HUES48 (cell line): ENCODE measurements around the gene GORASP1.

Experiments used
- H3K27ac ChIP-seq: one replicate; pipeline ENCODE4 v1.7.0; 2013; ENCODE audit warnings: low read depth, low read length, inconsistent platforms
- H3K27me3 ChIP-seq: 2 replicates; pipeline ENCODE4 v1.6.1; 2013; ENCODE audit warnings: mild to moderate bottlenecking, low read length; ENCODE audit not compliant: control insufficient read depth, insufficient read depth
- H3K36me3 ChIP-seq: 2 replicates; pipeline ENCODE4 v1.6.1; 2013; ENCODE audit warnings: low read length; ENCODE audit not compliant: control insufficient read depth, insufficient read depth
- H3K4me1 ChIP-seq: 2 replicates; pipeline ENCODE4 v1.6.1; 2013; ENCODE audit warnings: mild to moderate bottlenecking, low read length; ENCODE audit not compliant: control insufficient read depth, insufficient read depth
- H3K4me3 ChIP-seq: 2 replicates; pipeline ENCODE4 v1.5.1; 2013; ENCODE audit warnings: mild to moderate bottlenecking, low read depth, low read length
- H3K9ac ChIP-seq: 2 replicates; pipeline ENCODE4 v1.6.1; 2013; ENCODE audit warnings: mild to moderate bottlenecking, low read depth, low read length, moderate library complexity
- H3K9me3 ChIP-seq: 2 replicates; pipeline ENCODE4 v1.6.1; 2013; ENCODE audit warnings: low read length; ENCODE audit not compliant: control insufficient read depth, insufficient read depth

GORASP1 gene

GRCh38 chr3:39086144-39086543, 21.3 kb downstream of the GORASP1 start:
- peaks cover 75% of the 10 kb centered on the region for H3K36me3 ChIP-seq
- no peak overlapping the region for H3K27ac ChIP-seq
- H3K27me3 ChIP-seq = no peaks in the 10 kb centered on the region
- no peak overlapping the region for H3K4me3 ChIP-seq
- no peaks in the 10 kb centered on the region for H3K9me3 ChIP-seq
- no peak overlapping the region for H3K9ac ChIP-seq
- H3K4me1 ChIP-seq = no peaks in the 10 kb centered on the region

GRCh38 chr3:39082666-39083313, 24.6 kb downstream of the GORASP1 start:
- Histone ChIP-seq H3K4me1 (no peaks in the 10 kb centered on the region), H3K4me3 (no peak overlapping the region), H3K27me3 (no peaks in the 10 kb centered on the region), H3K9me3 (no peaks in the 10 kb centered on the region), H3K27ac (no peak overlapping the region), H3K9ac (no peak overlapping the region), H3K36me3 (peaks cover 58% of the 10 kb centered on the region)

- H3K36me3 ChIP-seq = peaks cover 57% of the 10 kb centered on the region
- no peak overlapping the region for H3K9ac ChIP-seq
- H3K4me1 ChIP-seq = no peaks in the 10 kb centered on the region
- no peaks in the 10 kb centered on the region for H3K27me3 ChIP-seq
- H3K9me3 ChIP-seq = no peaks in the 10 kb centered on the region
- no peak overlapping the region for H3K4me3 ChIP-seq
- no peak overlapping the region for H3K27ac ChIP-seq
Measured at GRCh38 chr3:39080026-39080425, 27.4 kb downstream of the GORASP1 start.

GRCh38 chr3:39079530-39079929, 27.9 kb downstream of the GORASP1 start:
- peaks cover 60% of the 10 kb centered on the region for H3K36me3 ChIP-seq

GRCh38 chr3:39075910-39076309, 31.5 kb downstream of the GORASP1 start:
- H3K4me1 ChIP-seq = no peaks in the 10 kb centered on the region
- no peak overlapping the region for H3K4me3 ChIP-seq
- no peaks in the 10 kb centered on the region for H3K27me3 ChIP-seq
- H3K27ac ChIP-seq = no peak overlapping the region
- no peak overlapping the region for H3K9ac ChIP-seq
- no peaks in the 10 kb centered on the region for H3K9me3 ChIP-seq
- peaks cover 82% of the 10 kb centered on the region for H3K36me3 ChIP-seq

More at GRCh38 chr3:39079530-39079929, 27.9 kb downstream of the GORASP1 start:
- H3K9ac ChIP-seq = no peak overlapping the region
- no peaks in the 10 kb centered on the region for H3K4me1 ChIP-seq
- no peak overlapping the region for H3K27ac ChIP-seq
- no peaks in the 10 kb centered on the region for H3K27me3 ChIP-seq
- no peak overlapping the region for H3K4me3 ChIP-seq
- H3K9me3 ChIP-seq = no peaks in the 10 kb centered on the region

GRCh38 chr3:39068556-39068955, 38.9 kb downstream of the GORASP1 start:
- Histone ChIP-seq H3K27ac (no peak overlapping the region), H3K4me3 (no peak overlapping the region), H3K9ac (no peak overlapping the region), H3K27me3 (no peaks in the 10 kb centered on the region), H3K9me3 (no peaks in the 10 kb centered on the region), H3K4me1 (no peaks in the 10 kb centered on the region), H3K36me3 (peaks cover 72% of the 10 kb centered on the region)

- H3K27me3 ChIP-seq = no peaks in the 10 kb centered on the region
- H3K4me3 ChIP-seq = no peak overlapping the region
- H3K9ac ChIP-seq = no peak overlapping the region
- H3K36me3 ChIP-seq = peaks cover 59% of the 10 kb centered on the region
- no peaks in the 10 kb centered on the region for H3K4me1 ChIP-seq
- H3K27ac ChIP-seq = no peak overlapping the region
- no peaks in the 10 kb centered on the region for H3K9me3 ChIP-seq
Measured at GRCh38 chr3:39067286-39067685, 40.1 kb downstream of the GORASP1 start.

GRCh38 chr3:39065197-39065596, 42.2 kb downstream of the GORASP1 start:
- Histone ChIP-seq H3K27ac (no peak overlapping the region), H3K9ac (no peak overlapping the region)

GRCh38 chr3:39064646-39065045, 42.8 kb downstream of the GORASP1 start:
- no peak overlapping the region for H3K4me3 ChIP-seq
- H3K36me3 ChIP-seq = peaks cover 38% of the 10 kb centered on the region
- no peak overlapping the region for H3K27ac ChIP-seq
- H3K4me1 ChIP-seq = 0 out of 2 replicates have a peak, but pooled peaks cover under 1% of the 10 kb centered on the region
- no peaks in the 10 kb centered on the region for H3K9me3 ChIP-seq
- no peaks in the 10 kb centered on the region for H3K27me3 ChIP-seq
- H3K9ac ChIP-seq = no peak overlapping the region

More at GRCh38 chr3:39065197-39065596, 42.2 kb downstream of the GORASP1 start:
- H3K27me3 ChIP-seq = no peaks in the 10 kb centered on the region
- H3K4me1 ChIP-seq = no peaks in the 10 kb centered on the region
- no peak overlapping the region for H3K4me3 ChIP-seq
- no peaks in the 10 kb centered on the region for H3K9me3 ChIP-seq
- peaks cover 43% of the 10 kb centered on the region for H3K36me3 ChIP-seq

GRCh38 chr3:39063143-39063542, 44.3 kb downstream of the GORASP1 start:
- no peaks in the 10 kb centered on the region for H3K9me3 ChIP-seq
- 0 out of 2 replicates have a peak, but pooled peaks cover 4% of the 10 kb centered on the region for H3K4me1 ChIP-seq
- no peaks in the 10 kb centered on the region for H3K27me3 ChIP-seq
- H3K9ac ChIP-seq = no peak overlapping the region
- peaks cover 24% of the 10 kb centered on the region for H3K36me3 ChIP-seq
- H3K27ac ChIP-seq = no peak overlapping the region
- no peak overlapping the region for H3K4me3 ChIP-seq

GRCh38 chr3:39062180-39062579, 45.2 kb downstream of the GORASP1 start:
- Histone ChIP-seq H3K27me3 (no peaks in the 10 kb centered on the region), H3K9me3 (no peaks in the 10 kb centered on the region), H3K9ac (no peak overlapping the region), H3K4me1 (0 out of 2 replicates have a peak, but pooled peaks cover 4% of the 10 kb centered on the region), H3K36me3 (peaks cover 16% of the 10 kb centered on the region), H3K27ac (no peak overlapping the region), H3K4me3 (no peak overlapping the region)
